ENCODE results near the gene MUC2. TPM values are rescaled to one million over a fixed set of nuclear protein-coding genes. Genes with fewer than 3 reads are reported as not detected.
"Not testable (repeated sequence)": the region's sequence is repeated elsewhere in the genome, so short reads cannot be mapped to it uniquely, and the experiment has no call there.

Gene MUC2
- total and polyA plus RNA-seq, 7 experiments from 2014 or later: not detected

- H3K9me3 Mint-ChIP-seq: peaks cover 0 to 6% (median 0%) of the 10 kb centered on the region in 11 donors
- no peak for ATAC-seq
- H3K36me3 ChIP-seq (ENCODE audit: control insufficient read depth in 2 of 3, insufficient read depth in 3 of 3, low read length in 3 of 3): no peaks in the 10 kb centered on the region
- no peak overlapping the region for H3K4me3 ChIP-seq (ENCODE audit: low read length)
- H3K27me3 Mint-ChIP-seq: no peaks in the 10 kb centered on the region
- H3K4me1 Mint-ChIP-seq: peaks cover 0 to 6% (median 0%) of the 10 kb centered on the region in 7 donors
- no peaks in the 10 kb centered on the region for H3K36me3 Mint-ChIP-seq
- POLR2A ChIA-PET: no interaction called here
- no peaks in the 10 kb centered on the region for H3K27me3 ChIP-seq (ENCODE audit: control insufficient read depth in 2 of 2, insufficient read depth in 2 of 2, low read length in 2 of 2)
- H3K4me1 ChIP-seq (ENCODE audit: control insufficient read depth in 2 of 2, insufficient read depth in 2 of 2, low read length in 2 of 2): no peaks in the 10 kb centered on the region
- H3K27ac ChIP-seq (ENCODE audit: low read depth, low read length): no peak overlapping the region
- no peaks in the 10 kb centered on the region for H3K9me3 ChIP-seq (ENCODE audit: control insufficient read depth in 2 of 3, low read length in 3 of 3)
- H3K4me3 Mint-ChIP-seq: no peak overlapping the region
- intact Hi-C loops (cut with micrococcal nuclease): loop anchor here in 1 of 2 donors (10.0 kb wide), 1 partner anchor 405 kb away; no protein-coding TSS in a partner anchor
- DNase-seq: peak in 1 of 9 donors; percentile 4
- H3K27ac Mint-ChIP-seq: no peak overlapping the region
- CTCF ChIA-PET: no interaction called here
Observed at GRCh38 chr11:1109918-1110705, 35.4 kb downstream of the MUC2 start.

GRCh38 chr11:1111545-1112212 is 37.0 kb downstream of the MUC2 start:
- intact Hi-C loops (cut with micrococcal nuclease): loop anchor here in 1 of 2 donors (10.0 kb wide), 1 partner anchor 403 kb away; no protein-coding TSS in a partner anchor
- Mint-ChIP-seq H3K4me3 (no peak overlapping the region), H3K36me3 (no peaks in the 10 kb centered on the region), H3K27ac (no peak overlapping the region), H3K27me3 (no peaks in the 10 kb centered on the region), H3K9me3 (peaks cover 0 to 6% (median 0%) of the 10 kb centered on the region in 11 donors), H3K4me1 (peaks cover 0 to 6% (median 0%) of the 10 kb centered on the region in 7 donors)
- H3K4me1 ChIP-seq (ENCODE audit: control insufficient read depth in 2 of 2, insufficient read depth in 2 of 2, low read length in 2 of 2): no peaks in the 10 kb centered on the region
- no peak overlapping the region for H3K27ac ChIP-seq (ENCODE audit: low read depth, low read length)
- no peaks in the 10 kb centered on the region for H3K27me3 ChIP-seq (ENCODE audit: control insufficient read depth in 2 of 2, insufficient read depth in 2 of 2, low read length in 2 of 2)
- ATAC-seq: no peak
- ChIA-PET CTCF (no interaction called here), POLR2A (no interaction called here)
- no peak for DNase-seq
- no peak overlapping the region for H3K4me3 ChIP-seq (ENCODE audit: low read length)
- H3K36me3 ChIP-seq (ENCODE audit: control insufficient read depth in 2 of 3, insufficient read depth in 3 of 3, low read length in 3 of 3): no peaks in the 10 kb centered on the region
- no peaks in the 10 kb centered on the region for H3K9me3 ChIP-seq (ENCODE audit: control insufficient read depth in 2 of 3, low read length in 3 of 3)

- Histone ChIP-seq H3K27me3 (ENCODE audit: control insufficient read depth in 2 of 2, insufficient read depth in 2 of 2, low read length in 2 of 2) (no peaks in the 10 kb centered on the region), H3K27ac (ENCODE audit: low read depth, low read length) (no peak overlapping the region), H3K4me3 (ENCODE audit: low read length) (no peak overlapping the region), H3K4me1 (ENCODE audit: control insufficient read depth in 2 of 2, insufficient read depth in 2 of 2, low read length in 2 of 2) (no peaks in the 10 kb centered on the region), H3K9me3 (ENCODE audit: control insufficient read depth in 2 of 3, low read length in 3 of 3) (no peaks in the 10 kb centered on the region), H3K36me3 (ENCODE audit: control insufficient read depth in 2 of 3, insufficient read depth in 3 of 3, low read length in 3 of 3) (no peaks in the 10 kb centered on the region)
- intact Hi-C loops (cut with micrococcal nuclease): loop anchor here in 1 of 2 donors (10.0 kb wide), 1 partner anchor 402 kb away; no protein-coding TSS in a partner anchor
- peaks cover 0 to 6% (median 0%) of the 10 kb centered on the region in 7 donors for H3K4me1 Mint-ChIP-seq
- DNase-seq (no peak), ATAC-seq (no peak)
- no peak overlapping the region for H3K27ac Mint-ChIP-seq
- H3K27me3 Mint-ChIP-seq: no peaks in the 10 kb centered on the region
- POLR2A ChIA-PET: no interaction called here
- H3K36me3 Mint-ChIP-seq: no peaks in the 10 kb centered on the region
- peaks cover 0 to 6% (median 0%) of the 10 kb centered on the region in 11 donors for H3K9me3 Mint-ChIP-seq
- CTCF ChIA-PET: no interaction called here
- no peak overlapping the region for H3K4me3 Mint-ChIP-seq
Observed at GRCh38 chr11:1112351-1113191, 37.9 kb downstream of the MUC2 start.

GRCh38 chr11:1113405-1114201 is 38.9 kb downstream of the MUC2 start:
- Mint-ChIP-seq H3K9me3 (peaks cover 0 to 6% (median 0%) of the 10 kb centered on the region in 11 donors), H3K4me1 (peaks cover 0 to 6% (median 0%) of the 10 kb centered on the region in 7 donors), H3K36me3 (no peaks in the 10 kb centered on the region), H3K4me3 (no peak overlapping the region), H3K27me3 (no peaks in the 10 kb centered on the region), H3K27ac (no peak overlapping the region)
- Histone ChIP-seq H3K9me3 (ENCODE audit: control insufficient read depth in 2 of 3, low read length in 3 of 3) (no peaks in the 10 kb centered on the region), H3K4me3 (ENCODE audit: low read length) (no peak overlapping the region), H3K36me3 (ENCODE audit: control insufficient read depth in 2 of 3, insufficient read depth in 3 of 3, low read length in 3 of 3) (no peaks in the 10 kb centered on the region), H3K27me3 (ENCODE audit: control insufficient read depth in 2 of 2, insufficient read depth in 2 of 2, low read length in 2 of 2) (no peaks in the 10 kb centered on the region), H3K4me1 (ENCODE audit: control insufficient read depth in 2 of 2, insufficient read depth in 2 of 2, low read length in 2 of 2) (no peaks in the 10 kb centered on the region), H3K27ac (ENCODE audit: low read depth, low read length) (no peak overlapping the region)
- ChIA-PET CTCF (interaction anchor here (0.8 kb wide), 1 partner anchor 461 kb away, joined by 4 read pairs; no protein-coding TSS in a partner anchor), POLR2A (no interaction called here)
- DNase-seq: no peak
- intact Hi-C loops (cut with micrococcal nuclease): loop anchor here (2.0 to 10.0 kb wide), 2 partner anchors 401 to 461 kb away; no protein-coding TSS in a partner anchor
- ATAC-seq: no peak

GRCh38 chr11:1115292-1115691 is 40.6 kb downstream of the MUC2 start:
- H3K9me3 Mint-ChIP-seq; H3K36me3 Mint-ChIP-seq; H3K4me1 Mint-ChIP-seq; ATAC-seq; H3K36me3 ChIP-seq (ENCODE audit: control insufficient read depth in 2 of 3, insufficient read depth in 3 of 3, low read length in 3 of 3); H3K4me1 ChIP-seq (ENCODE audit: control insufficient read depth in 2 of 2, insufficient read depth in 2 of 2, low read length in 2 of 2); H3K27me3 Mint-ChIP-seq; H3K9me3 ChIP-seq (ENCODE audit: control insufficient read depth in 2 of 3, low read length in 3 of 3); H3K27me3 ChIP-seq (ENCODE audit: control insufficient read depth in 2 of 2, insufficient read depth in 2 of 2, low read length in 2 of 2); POLR2A ChIA-PET; H3K4me3 Mint-ChIP-seq; H3K27ac Mint-ChIP-seq; H3K4me3 ChIP-seq (ENCODE audit: low read length); H3K27ac ChIP-seq (ENCODE audit: low read depth, low read length): not testable (repeated sequence)
- peak in 1 of 9 donors; percentile 0 for DNase-seq
- intact Hi-C loops (cut with micrococcal nuclease): loop anchor here (2.0 to 10.0 kb wide), 2 partner anchors 400 to 460 kb away; no protein-coding TSS in a partner anchor
- CTCF ChIA-PET: interaction anchor here (1.2 kb wide), 1 partner anchor 98 kb away, joined by 3 read pairs; no protein-coding TSS in a partner anchor

GRCh38 chr11:1116104-1116503 is 41.4 kb downstream of the MUC2 start:
- H3K27ac Mint-ChIP-seq: no peak overlapping the region
- CTCF ChIA-PET: interaction anchor here (1.2 kb wide), 1 partner anchor 99 kb away, joined by 3 read pairs; no protein-coding TSS in a partner anchor
- no peaks in the 10 kb centered on the region for H3K36me3 Mint-ChIP-seq

More at GRCh38 chr11:1116104-1116503, 41.4 kb downstream of the MUC2 start:
- intact Hi-C loops (cut with micrococcal nuclease): loop anchor here in 1 of 2 donors (10.0 kb wide), 1 partner anchor 399 kb away; no protein-coding TSS in a partner anchor
- Mint-ChIP-seq H3K4me3 (no peak overlapping the region), H3K4me1 (peaks cover 0 to 6% (median 0%) of the 10 kb centered on the region in 7 donors), H3K9me3 (peaks cover 0 to 2% (median 0%) of the 10 kb centered on the region in 11 donors), H3K27me3 (no peaks in the 10 kb centered on the region)
- ATAC-seq (no peak), DNase-seq (peak in 1 of 9 donors; percentile 11)
- Histone ChIP-seq H3K9me3 (ENCODE audit: control insufficient read depth in 2 of 3, low read length in 3 of 3) (no peaks in the 10 kb centered on the region), H3K36me3 (ENCODE audit: control insufficient read depth in 2 of 3, insufficient read depth in 3 of 3, low read length in 3 of 3) (no peaks in the 10 kb centered on the region), H3K27ac (ENCODE audit: low read depth, low read length) (no peak overlapping the region), H3K27me3 (ENCODE audit: control insufficient read depth in 2 of 2, insufficient read depth in 2 of 2, low read length in 2 of 2) (no peaks in the 10 kb centered on the region), H3K4me1 (ENCODE audit: control insufficient read depth in 2 of 2, insufficient read depth in 2 of 2, low read length in 2 of 2) (no peaks in the 10 kb centered on the region), H3K4me3 (ENCODE audit: low read length) (no peak overlapping the region)
- POLR2A ChIA-PET: no interaction called here
